C4-2B (cell line): ENCODE measurements around the gene WDR82.

ENCODE experiments used
- H3K27ac ChIP-seq: fragments of 450-650 bp; 2 replicates; pipeline ENCODE4 v1.5.1; 2017
- CTCF ChIP-seq: fragments of 450-650 bp; conservative IDR thresholded peaks from 2 replicates; pipeline ENCODE4 v1.5.1; 2017; ENCODE audit warnings: mild to moderate bottlenecking
- ZFX ChIP-seq: fragments of 450-650 bp; IDR thresholded peaks from 2 replicates; pipeline ENCODE4 v1.6.1; 2017

Gene WDR82

DNA sequence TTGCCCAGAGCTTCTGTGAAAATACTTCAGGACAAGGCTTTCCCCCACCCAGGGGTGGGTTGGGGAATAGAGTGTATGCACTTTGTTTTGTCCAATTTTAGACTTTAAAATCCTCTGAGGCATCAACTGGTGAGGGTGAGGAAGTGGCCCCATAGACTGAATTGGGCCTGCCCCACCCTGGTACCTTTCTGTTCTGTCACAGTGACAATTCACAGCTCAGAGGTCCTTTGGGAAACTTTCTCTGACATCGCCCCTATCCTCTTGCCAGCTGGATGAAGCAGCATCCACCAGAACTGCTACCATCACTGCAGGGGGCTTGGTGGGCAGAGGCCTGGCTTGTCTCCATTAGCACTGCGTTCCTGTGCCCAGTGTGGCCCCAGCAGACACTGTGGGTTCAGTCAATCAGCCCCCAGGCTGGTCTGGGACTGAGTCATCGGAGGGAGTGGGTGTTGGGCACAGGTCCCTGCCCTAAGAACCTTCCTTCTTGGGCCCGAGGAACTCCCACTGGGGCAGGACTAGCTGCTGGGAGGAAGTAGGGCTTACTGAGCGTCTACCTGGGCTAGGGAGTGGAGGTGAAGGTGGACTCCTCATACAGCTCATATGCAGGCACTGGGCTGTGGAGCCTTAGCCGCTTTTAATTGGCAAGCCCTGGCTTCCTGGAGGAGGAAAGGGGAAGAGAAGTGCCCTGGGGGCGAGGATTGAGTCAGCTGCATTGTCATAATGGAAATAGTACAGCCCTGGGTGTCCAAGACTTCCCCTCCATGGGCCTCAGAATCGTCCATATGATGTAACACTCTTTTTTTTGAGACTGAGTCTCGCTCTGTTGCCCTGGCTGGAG is 34.4 kb downstream of the WDR82 start:
- TF ChIP-seq CTCF (no peak), ZFX (no peak)
- H3K27ac ChIP-seq = no peak overlapping the region

GRCh38 chr3:52242039-52242438 is 36.4 kb downstream of the WDR82 start:
- TF ChIP-seq CTCF = no peak
- TF ChIP-seq ZFX = no peak
- H3K27ac ChIP-seq = no peak overlapping the region

DNA sequence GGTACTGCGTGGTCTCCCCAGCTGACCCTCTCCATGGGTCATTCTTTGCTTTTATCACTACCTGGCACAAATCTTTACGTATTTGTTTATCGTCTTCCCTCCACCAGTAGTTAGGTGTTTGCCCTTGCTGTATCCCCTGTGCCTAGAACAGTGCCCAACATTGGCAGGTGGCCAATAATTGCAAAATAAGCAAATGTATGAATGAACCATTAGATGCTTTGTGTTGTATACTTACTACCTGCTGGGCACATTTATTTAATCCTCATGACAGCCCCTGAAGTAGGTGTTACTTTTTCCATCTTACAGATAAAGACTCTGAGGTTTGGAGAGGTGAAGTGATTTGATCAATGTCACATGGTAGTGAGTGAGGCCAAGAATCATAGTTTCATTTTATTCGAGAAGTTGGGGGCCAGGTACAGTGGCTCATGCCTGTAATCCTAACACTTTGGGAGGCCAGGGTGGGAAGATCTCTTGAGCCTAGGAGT is 37.5 kb downstream of the WDR82 start:
- no peak for TF ChIP-seq ZFX
- TF ChIP-seq CTCF = no peak
- no peak overlapping the region; the same call in 1 of the 2 replicates for H3K27ac ChIP-seq

DNA sequence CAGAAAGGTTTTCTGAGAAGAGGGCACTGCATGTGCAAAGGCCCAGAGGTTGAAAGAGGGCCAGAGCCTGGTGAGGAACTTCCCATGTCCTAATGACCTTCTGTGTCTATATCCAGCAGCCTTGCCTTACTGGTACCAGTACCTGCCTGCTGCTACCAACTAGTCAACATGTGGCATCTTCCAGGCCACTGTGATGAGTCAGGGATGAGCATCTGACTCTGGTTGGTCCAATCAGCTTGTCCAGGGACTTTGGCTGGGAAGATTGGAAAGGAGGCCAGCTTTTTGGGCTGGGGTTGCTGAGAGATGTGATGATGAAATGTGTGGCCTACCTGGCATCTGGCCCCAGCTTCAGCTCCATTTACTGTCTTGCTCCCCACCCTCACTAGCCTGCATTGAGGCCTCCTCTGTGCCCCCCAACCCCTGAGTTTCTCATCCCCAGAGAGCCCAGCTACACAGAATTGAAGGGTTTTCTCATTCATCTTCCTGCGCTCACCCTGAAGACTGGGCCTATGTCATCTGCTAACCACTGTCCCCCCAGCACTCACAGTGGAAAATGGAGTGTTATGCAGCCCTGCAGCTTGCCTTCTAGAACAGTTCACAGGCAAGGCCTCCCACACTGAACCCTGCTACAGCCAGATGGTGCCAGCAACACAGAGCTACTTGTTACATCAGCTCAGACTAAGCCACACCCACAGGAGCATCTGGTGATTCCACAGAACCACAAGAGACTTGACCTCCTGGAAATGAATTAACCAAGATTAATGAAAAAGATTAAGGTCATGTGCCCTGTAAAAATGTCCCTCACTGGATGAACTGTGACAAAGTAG is 38.2 kb downstream of the WDR82 start:
- peak overlapping the region; percentile 91 for H3K27ac ChIP-seq
- TF ChIP-seq ZFX = no peak
- no peak for TF ChIP-seq CTCF

GRCh38 chr3:52238761-52239701 is 39.4 kb downstream of the WDR82 start, which contains the start of gene TWF2:
TSS of gene TWF2 (minus strand) at chr3:52239158. CDS start at chr3:52239016, 142 bp downstream.
- TF ChIP-seq ZFX = peak; percentile 67
- no peak; the same call in 1 of the 2 replicates for TF ChIP-seq CTCF
- H3K27ac ChIP-seq = peak within 1 kb of the TSS; percentile 91

DNA sequence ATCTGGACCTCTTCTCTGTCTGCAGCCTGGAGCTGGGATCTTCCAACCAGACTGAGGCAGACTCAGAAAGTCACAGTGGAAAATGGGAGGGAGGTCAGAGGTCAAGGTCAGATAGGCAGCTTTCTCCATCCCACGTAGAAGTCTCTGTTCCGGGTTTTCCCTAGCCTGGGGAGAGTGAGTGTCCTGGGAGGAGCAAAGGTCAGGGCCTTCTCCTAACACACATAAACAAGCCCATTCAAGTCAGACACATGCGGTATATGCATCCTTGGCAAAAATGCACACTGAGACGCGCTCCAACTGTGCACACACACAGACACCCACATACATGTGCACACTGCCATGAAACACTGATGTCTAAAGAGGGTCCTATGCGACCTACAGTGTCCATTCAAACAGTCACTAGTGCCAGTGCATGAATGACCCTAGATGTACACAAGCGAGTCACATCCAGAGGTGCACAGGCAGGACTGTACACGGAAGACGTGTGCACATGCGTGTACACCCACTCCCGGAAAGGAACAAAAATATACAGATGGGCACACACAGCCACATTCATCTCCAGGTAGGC is 40.2 kb downstream of the WDR82 start:
- TF ChIP-seq ZFX (no peak), CTCF (no peak)
- peak overlapping the region; percentile 91 for H3K27ac ChIP-seq
